ENCODE data around the gene JAZF1. TPM values are rescaled to one million over a fixed set of nuclear protein-coding genes. Genes with fewer than 3 reads are reported as not detected.

JAZF1 gene
- total RNA-seq, 2 donors from 2014 or later, result 4.0 to 4.9 TPM

- intact Hi-C loops (cut with DNase I), result no loop called here
- Histone ChIP-seq H3K36me3 (replicated peaks in 1 of 2; ENCODE audit: insufficient read depth in 1 of 2, low read depth in 2 of 2) (no peaks in the 10 kb centered on the region), H3K9me3 (no peaks in the 10 kb centered on the region), H3K27me3 (no peaks in the 10 kb centered on the region), H3K4me1 (no peaks in the 10 kb centered on the region), H3K27ac (no peak overlapping the region), H3K4me3 (no peak overlapping the region)
- no peak for TF ChIP-seq POLR2A (IDR thresholded peaks at IDR 0.05)
- TF ChIP-seq, protein P1, sequence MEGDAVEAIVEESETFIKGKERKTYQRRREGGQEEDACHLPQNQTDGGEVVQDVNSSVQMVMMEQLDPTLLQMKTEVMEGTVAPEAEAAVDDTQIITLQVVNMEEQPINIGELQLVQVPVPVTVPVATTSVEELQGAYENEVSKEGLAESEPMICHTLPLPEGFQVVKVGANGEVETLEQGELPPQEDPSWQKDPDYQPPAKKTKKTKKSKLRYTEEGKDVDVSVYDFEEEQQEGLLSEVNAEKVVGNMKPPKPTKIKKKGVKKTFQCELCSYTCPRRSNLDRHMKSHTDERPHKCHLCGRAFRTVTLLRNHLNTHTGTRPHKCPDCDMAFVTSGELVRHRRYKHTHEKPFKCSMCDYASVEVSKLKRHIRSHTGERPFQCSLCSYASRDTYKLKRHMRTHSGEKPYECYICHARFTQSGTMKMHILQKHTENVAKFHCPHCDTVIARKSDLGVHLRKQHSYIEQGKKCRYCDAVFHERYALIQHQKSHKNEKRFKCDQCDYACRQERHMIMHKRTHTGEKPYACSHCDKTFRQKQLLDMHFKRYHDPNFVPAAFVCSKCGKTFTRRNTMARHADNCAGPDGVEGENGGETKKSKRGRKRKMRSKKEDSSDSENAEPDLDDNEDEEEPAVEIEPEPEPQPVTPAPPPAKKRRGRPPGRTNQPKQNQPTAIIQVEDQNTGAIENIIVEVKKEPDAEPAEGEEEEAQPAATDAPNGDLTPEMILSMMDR (IDR thresholded peaks at IDR 0.05), result no peak
- WGBS, 2 donors, result 77 to 84% methylated on average over 7 of the region's 7 CpGs
- ATAC-seq (no peak), DNase-seq (no peak)
Observed at GRCh38 chr7:27947586-27948278, 232.9 kb downstream of the JAZF1 start.

DNA sequence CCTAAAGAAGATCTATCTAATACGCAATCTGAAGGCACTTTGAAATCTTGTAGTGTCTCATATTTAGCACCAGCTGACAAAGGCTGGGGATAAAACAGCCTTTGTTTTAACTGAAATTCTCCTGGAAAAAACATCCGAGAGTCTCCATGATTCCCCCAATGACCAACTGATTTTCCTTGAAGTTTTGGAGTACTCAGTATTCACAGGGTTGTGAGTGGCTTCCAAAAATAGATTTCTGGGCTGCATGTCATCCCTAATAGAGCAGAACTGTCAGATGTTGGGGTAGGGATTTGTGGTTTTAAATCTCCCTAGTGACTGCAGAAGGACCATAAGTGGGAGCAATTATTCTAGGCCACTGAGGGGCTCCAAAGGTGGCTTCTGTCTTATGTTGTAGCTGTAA, 234.2 kb downstream of the JAZF1 start:
- WGBS, 2 donors, result 88 to 92% methylated on average over 2 of the region's 2 CpGs
- Histone ChIP-seq H3K4me1 (no peaks in the 10 kb centered on the region), H3K27me3 (no peaks in the 10 kb centered on the region), H3K4me3 (no peak overlapping the region), H3K9me3 (no peaks in the 10 kb centered on the region), H3K36me3 (replicated peaks in 1 of 2; ENCODE audit: insufficient read depth in 1 of 2, low read depth in 2 of 2) (no peaks in the 10 kb centered on the region), H3K27ac (no peak overlapping the region)
- DNase-seq (no peak), ATAC-seq (no peak)
- intact Hi-C loops (cut with DNase I), result no loop called here
- no peak for TF ChIP-seq POLR2A (IDR thresholded peaks at IDR 0.05)
- TF ChIP-seq, protein P1 (IDR thresholded peaks at IDR 0.05), result no peak

DNA sequence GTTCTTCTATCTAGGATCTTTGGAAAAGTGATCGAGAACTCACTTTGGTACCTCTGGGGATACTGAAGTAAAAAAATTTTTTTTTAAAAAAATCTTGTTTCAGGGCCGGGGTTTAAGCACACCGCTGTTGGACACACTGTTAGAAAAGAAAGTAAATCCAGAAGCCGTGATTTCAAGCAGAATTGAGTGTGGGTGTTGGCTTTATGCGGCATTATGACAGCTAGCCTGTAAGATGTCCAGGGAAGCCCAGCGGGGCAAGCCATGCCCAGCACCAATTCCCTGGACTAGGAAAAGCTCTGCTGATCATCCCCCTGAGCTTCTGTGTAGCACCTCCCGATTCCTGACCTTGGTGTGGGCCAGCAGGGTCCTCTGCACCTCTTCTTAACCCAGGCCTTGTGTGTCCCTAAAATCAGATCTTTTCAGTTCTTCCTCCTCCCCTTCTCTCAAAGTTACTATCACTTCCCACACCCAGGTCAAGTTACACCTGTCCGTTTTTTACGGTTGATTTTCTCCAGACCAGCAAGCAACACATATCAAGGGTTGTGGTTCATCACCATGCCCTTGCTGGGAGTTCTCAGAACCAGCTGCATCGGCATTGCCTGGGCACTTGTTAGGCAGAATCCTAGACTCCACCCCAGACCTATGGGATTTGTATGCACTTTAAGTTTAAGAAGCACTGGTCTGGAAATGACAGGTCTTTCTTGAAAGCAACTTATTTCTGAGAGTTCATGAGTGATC, 235.4 kb downstream of the JAZF1 start:
- H3K27ac ChIP-seq, result no peak overlapping the region
- no peak overlapping the region for H3K4me3 ChIP-seq
- H3K36me3 ChIP-seq (replicated peaks in 1 of 2; ENCODE audit: insufficient read depth in 1 of 2, low read depth in 2 of 2), result no peaks in the 10 kb centered on the region
- intact Hi-C loops (cut with DNase I), result no loop called here
- no peaks in the 10 kb centered on the region for H3K27me3 ChIP-seq
- ATAC-seq (no peak), DNase-seq (no peak)
- no peaks in the 10 kb centered on the region for H3K9me3 ChIP-seq
- 93 to 94% methylated on average over 10 of the region's 10 CpGs for WGBS, 2 donors
- TF ChIP-seq, protein P1 (IDR thresholded peaks at IDR 0.05), result no peak
- TF ChIP-seq POLR2A (IDR thresholded peaks at IDR 0.05), result no peak
- no peaks in the 10 kb centered on the region for H3K4me1 ChIP-seq

DNA sequence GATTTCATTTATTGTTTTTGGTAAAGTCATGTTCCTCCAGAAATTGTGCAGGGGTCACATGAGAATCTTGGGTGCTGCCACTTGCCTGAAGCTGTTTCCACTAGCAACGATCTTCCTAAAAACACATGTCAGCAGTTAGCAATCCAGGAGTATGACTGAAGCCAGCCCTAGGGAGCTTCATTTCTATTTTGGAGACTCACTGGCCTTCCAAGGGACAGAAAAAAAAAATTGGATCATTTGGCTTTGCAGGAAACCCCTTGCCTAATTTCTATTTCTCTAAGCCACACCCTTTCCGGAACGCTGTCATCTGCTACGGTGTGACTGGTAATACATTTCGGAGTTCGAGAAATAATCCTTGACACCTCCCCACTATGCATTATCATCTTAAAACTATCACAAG, 236.0 kb downstream of the JAZF1 start:
- H3K4me3 ChIP-seq, result no peak overlapping the region
- no peak for ATAC-seq
- H3K9me3 ChIP-seq, result no peaks in the 10 kb centered on the region
- no peaks in the 10 kb centered on the region for H3K36me3 ChIP-seq (replicated peaks in 1 of 2; ENCODE audit: insufficient read depth in 1 of 2, low read depth in 2 of 2)
- TF ChIP-seq, protein P1 (IDR thresholded peaks at IDR 0.05), result no peak
- no peak for TF ChIP-seq POLR2A (IDR thresholded peaks at IDR 0.05)
- no peaks in the 10 kb centered on the region for H3K27me3 ChIP-seq
- H3K4me1 ChIP-seq, result no peaks in the 10 kb centered on the region
- intact Hi-C loops (cut with DNase I), result no loop called here
- no peak for DNase-seq
- H3K27ac ChIP-seq, result no peak overlapping the region
- WGBS, 2 donors, result 89% methylated on average over 6 of the region's 6 CpGs
